Right atrium auricular region (tissue), 2 donors: ENCODE results near the gene CLDN5. TPM values are rescaled to one million over a fixed set of nuclear protein-coding genes. Genes with fewer than 3 reads are reported as not detected.

ENCODE experiments used
- DNase-seq: peaks from one replicate; pipeline ENCODE4 v3.0.0-alpha.2; 2019; ENCODE audit warnings: low spot score
- H3K27ac ChIP-seq, 2 donors: fragments of 200-600 bp; sonication (generic); 1 replicate in 1 of 2; 2 replicates in 1 of 2; pipeline ENCODE4 v1.5.1; 2016 to 2019
- H3K27me3 ChIP-seq, 2 donors: fragments of 200-600 bp; sonication (generic); one replicate each; pipeline versions ENCODE4 v1.5.1 to v1.6.0; 2017 to 2019
- H3K36me3 ChIP-seq: fragments of 200-600 bp; sonication (generic); one replicate; pipeline ENCODE4 v1.5.1; 2016
- H3K4me1 ChIP-seq, 2 donors: fragments of 200-600 bp; sonication (generic); one replicate each; pipeline versions ENCODE4 v1.5.1 to v1.6.0; 2017 to 2019
- H3K4me3 ChIP-seq, 2 donors: fragments of 200-600 bp; sonication (generic); 1 replicate in 1 of 2; 2 replicates in 1 of 2; pipeline ENCODE4 v1.5.1; 2017 to 2019; ENCODE audit warnings: mild to moderate bottlenecking in 1 of 2, moderate library complexity in 1 of 2
- H3K9me3 ChIP-seq, 2 donors: fragments of 200-600 bp; sonication (generic); one replicate each; pipeline ENCODE4 v1.5.1; 2019
- CTCF ChIP-seq, 2 donors: fragments of 200-600 bp; sonication (generic); IDR thresholded peaks; one replicate each; pipeline ENCODE4 v1.5.1; 2019; ENCODE audit warnings: antibody characterized with exemption in 2 of 2
- total RNA-seq, 2 donors: library from RNA; depleted of rRNA; stranded (reverse); fragments of >200 nt; gene quantifications; one replicate each; pipeline ENCODE4 v1.1.0, GENCODE V29; 2016

The CLDN5 gene
- total RNA-seq, 2 donors from 2014 or later, result 16.7 to 44.3 TPM

- H3K27ac ChIP-seq, result no peak overlapping the region
- H3K9me3 ChIP-seq, result peaks cover 0 to 14% of the 10 kb centered on the region in 2 donors
- no peaks in the 10 kb centered on the region for H3K36me3 ChIP-seq
- H3K27me3 ChIP-seq, result no peaks in the 10 kb centered on the region
- H3K4me3 ChIP-seq, result no peak overlapping the region
- DNase-seq, result no peak
- no peak for TF ChIP-seq CTCF (IDR thresholded peaks at IDR 0.05)
- no peaks in the 10 kb centered on the region for H3K4me1 ChIP-seq
These were observed 8.4 kb downstream of the CLDN5 start for GRCh38 chr22:19515654-19516377.

DNA sequence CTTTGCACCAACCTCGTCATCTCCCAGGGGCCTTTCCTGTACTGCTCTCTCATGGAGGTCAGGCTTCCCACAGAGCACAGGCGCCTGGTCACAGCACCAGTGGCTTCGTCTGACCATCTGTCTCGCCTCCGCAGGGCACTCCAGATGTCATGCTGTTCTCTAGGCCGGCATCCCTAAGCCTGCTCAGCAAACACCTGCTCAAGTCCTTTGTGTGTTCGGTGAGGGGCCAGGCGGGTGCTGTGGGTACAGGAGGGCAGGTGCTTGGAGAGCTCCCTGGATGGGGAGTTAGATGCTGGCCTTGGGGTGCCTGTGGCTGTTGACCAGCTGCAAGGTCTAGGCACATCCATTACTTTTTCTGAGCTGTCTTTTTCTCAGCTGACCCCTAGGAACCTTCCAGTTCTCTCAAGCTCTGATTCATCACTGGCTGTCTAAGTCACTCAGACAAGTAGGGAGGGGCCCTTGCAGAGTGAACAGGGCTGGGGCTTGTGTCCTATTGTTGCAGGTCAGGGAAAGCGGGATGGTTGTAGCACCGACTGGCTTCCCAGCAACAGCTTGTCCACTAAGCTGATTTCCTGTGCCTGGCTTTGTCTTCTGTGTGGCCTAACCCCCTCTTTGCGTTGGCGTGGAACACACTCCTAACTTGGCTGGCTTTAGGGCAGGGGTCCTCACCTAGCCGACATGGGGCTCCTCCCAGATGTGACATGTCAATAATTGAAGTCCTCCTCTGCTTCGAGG is 9.2 kb downstream of the CLDN5 start:
- no peaks in the 10 kb centered on the region for H3K27me3 ChIP-seq
- H3K4me1 ChIP-seq, result no peaks in the 10 kb centered on the region
- TF ChIP-seq CTCF (IDR thresholded peaks at IDR 0.05), result no peak
- peaks cover 0 to 14% of the 10 kb centered on the region in 2 donors for H3K9me3 ChIP-seq
- no peak overlapping the region for H3K4me3 ChIP-seq
- DNase-seq, result no peak
- no peaks in the 10 kb centered on the region for H3K36me3 ChIP-seq
- no peak overlapping the region for H3K27ac ChIP-seq

DNA sequence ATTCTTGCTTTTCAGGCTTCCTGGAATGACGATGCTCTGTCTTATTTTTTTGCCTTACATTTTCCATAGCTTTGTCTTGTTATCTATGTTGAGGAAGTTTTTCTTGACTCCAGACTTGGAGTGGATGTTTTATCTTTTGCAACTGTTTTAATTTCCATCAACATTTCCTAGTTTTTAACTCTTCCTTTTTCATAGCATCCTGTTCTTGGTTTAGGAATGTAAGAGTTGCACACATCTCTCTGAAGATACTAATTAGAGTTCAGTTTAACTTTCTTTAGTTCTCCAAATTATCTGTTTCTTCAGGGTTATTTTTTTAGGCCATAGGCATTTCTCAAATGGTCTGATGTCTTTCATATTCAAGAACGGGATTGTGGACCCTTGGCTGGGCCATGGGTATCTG is 10.4 kb downstream of the CLDN5 start:
- no peak overlapping the region for H3K4me3 ChIP-seq
- no peak overlapping the region for H3K27ac ChIP-seq
- TF ChIP-seq CTCF (IDR thresholded peaks at IDR 0.05), result no peak
- peaks cover 0 to 14% of the 10 kb centered on the region in 2 donors for H3K9me3 ChIP-seq
- H3K36me3 ChIP-seq, result no peaks in the 10 kb centered on the region
- H3K4me1 ChIP-seq, result no peaks in the 10 kb centered on the region
- H3K27me3 ChIP-seq, result no peaks in the 10 kb centered on the region
- DNase-seq, result no peak

- H3K27ac ChIP-seq, result no peak overlapping the region
- DNase-seq, result no peak
- no peaks in the 10 kb centered on the region for H3K36me3 ChIP-seq
- H3K4me1 ChIP-seq, result no peaks in the 10 kb centered on the region
- peaks cover 0 to 14% of the 10 kb centered on the region in 2 donors for H3K9me3 ChIP-seq
- H3K4me3 ChIP-seq, result no peak overlapping the region
- no peak for TF ChIP-seq CTCF (IDR thresholded peaks at IDR 0.05)
- no peaks in the 10 kb centered on the region for H3K27me3 ChIP-seq
These were observed 13.3 kb downstream of the CLDN5 start for GRCh38 chr22:19510919-19511341.

DNA sequence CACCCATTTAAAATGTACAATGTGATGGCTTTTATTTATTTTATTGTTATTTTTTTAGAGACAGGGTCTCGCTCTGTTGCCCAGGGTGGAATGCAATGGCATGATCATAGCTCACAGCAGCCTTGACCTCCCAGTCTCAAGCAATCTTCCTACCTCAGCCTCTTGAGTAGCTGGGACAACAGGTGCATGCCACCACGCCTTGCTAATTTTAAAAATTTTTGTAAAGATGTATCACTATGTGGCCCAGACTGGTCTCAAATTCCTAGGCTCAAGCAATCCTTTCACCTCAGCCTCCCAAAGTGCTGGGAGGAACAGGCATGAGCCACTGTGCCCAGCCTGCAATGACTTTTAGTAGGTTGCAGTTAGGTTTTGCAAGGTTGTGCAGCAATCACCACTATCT is 14.3 kb downstream of the CLDN5 start:
- Histone ChIP-seq H3K9me3 (peaks cover 0 to 14% of the 10 kb centered on the region in 2 donors), H3K4me3 (no peak overlapping the region), H3K36me3 (no peaks in the 10 kb centered on the region), H3K27me3 (no peaks in the 10 kb centered on the region), H3K27ac (no peak overlapping the region), H3K4me1 (no peaks in the 10 kb centered on the region)
- no peak for TF ChIP-seq CTCF (IDR thresholded peaks at IDR 0.05)
- DNase-seq, result no peak
